GM12801 (cell line): ENCODE data around the gene KIAA0319L.

Source experiments
- CTCF ChIP-seq: IDR thresholded peaks from one replicate; pipeline ENCODE4 v1.5.1; 2011; ENCODE audit warnings: control low read depth; ENCODE audit not compliant: insufficient read length; ENCODE audit errors: extremely low read depth

The KIAA0319L gene

GRCh38 chr1:35451125-35451528, 106.1 kb downstream of the KIAA0319L start:
- no peak for TF ChIP-seq CTCF

- TF ChIP-seq CTCF = no peak
These were observed 107.7 kb downstream of the KIAA0319L start for GRCh38 chr1:35449334-35450008.

- no peak for TF ChIP-seq CTCF
These were observed 108.8 kb downstream of the KIAA0319L start for GRCh38 chr1:35448344-35448801.

GRCh38 chr1:35447278-35447677, 109.9 kb downstream of the KIAA0319L start:
- no peak for TF ChIP-seq CTCF

- no peak for TF ChIP-seq CTCF
These were observed 112.8 kb downstream of the KIAA0319L start for GRCh38 chr1:35444519-35444774.

- TF ChIP-seq CTCF = no peak
These were observed 113.3 kb downstream of the KIAA0319L start for GRCh38 chr1:35443768-35444518.

GRCh38 chr1:35442734-35443133, 114.5 kb downstream of the KIAA0319L start:
- TF ChIP-seq CTCF = no peak
